ENCODE data around the gene CHI3L2. TPM values are rescaled to one million over a fixed set of nuclear protein-coding genes. Genes with fewer than 3 reads are reported as not detected.
A peak's percentile ranks its signal among the peaks of the same experiment; 100 is the strongest.

The CHI3L2 gene
- total and polyA plus RNA-seq, 2 of the 13 experiments (the other 11 are each of a cell fraction or from before 2014, with no cell fraction given) = 0.46 to 1.7 TPM

- TF ChIP-seq SNAI1 (CRISPR knock-in tag; IDR thresholded peaks at IDR 0.05; ENCODE audit: borderline replicate concordance) (no peak), ZBTB21 (CRISPR knock-in tag; IDR thresholded peaks at IDR 0.05) (no peak), ZNF574 (CRISPR knock-in tag; IDR thresholded peaks at IDR 0.05) (peak; percentile 32; the same call in 1 of the 2 replicates), ZFP91 (CRISPR knock-in tag; IDR thresholded peaks at IDR 0.05; ENCODE audit: borderline replicate concordance) (0 out of 2 replicates have a peak, but pooled peaks have one; percentile 14), ZNF430 (CRISPR knock-in tag; IDR thresholded peaks at IDR 0.05) (no peak), ZNF382 (CRISPR knock-in tag; IDR thresholded peaks at IDR 0.05; ENCODE audit: borderline replicate concordance) (0 out of 2 replicates have a peak, but pooled peaks have one; percentile 24), MED1 (CRISPR knock-in tag; IDR thresholded peaks at IDR 0.05) (peak; percentile 68), EHMT2 (IDR thresholded peaks at IDR 0.05; ENCODE audit: borderline replicate concordance, low read depth, low read length) (peak; percentile 71; the same call in 1 of the 2 replicates), ZNF609 (CRISPR knock-in tag; IDR thresholded peaks at IDR 0.05; ENCODE audit: borderline replicate concordance) (peak; percentile 54; the same call in 1 of the 2 replicates), ZFAT (CRISPR knock-in tag; conservative IDR thresholded peaks at IDR 0.05) (no peak), HDAC2 (CRISPR knock-in tag; IDR thresholded peaks at IDR 0.05) (peak; percentile 56; the same call in 1 of the 2 replicates), AHR (CRISPR knock-in tag; IDR thresholded peaks at IDR 0.05) (no peak), ARID5B (CRISPR knock-in tag; IDR thresholded peaks at IDR 0.05) (peak; percentile 82), TBX2 (CRISPR knock-in tag; IDR thresholded peaks at IDR 0.05; ENCODE audit: borderline replicate concordance) (peak; percentile 44; the same call in 1 of the 2 replicates)
Observed at GRCh38 chr1:111227851-111228747, 586 bp downstream of the CHI3L2 start (continued).

Measured in HepG2 (cell line).